CD4-positive, alpha-beta T cell treated with Interleukin-17A for 1 hour (primary cell): ENCODE data around the gene PREX1.
"Not testable (repeated sequence)": the region's sequence is repeated elsewhere in the genome, so short reads cannot be mapped to it uniquely, and the experiment has no call there.

Source experiments
- DNase-seq: peaks from one replicate; pipeline ENCODE4 v3.0.0-alpha.2; 2020

Gene PREX1

GRCh38 chr20:48614593-48615274 is 213.1 kb downstream of the PREX1 start:
- no peak for DNase-seq

DNA sequence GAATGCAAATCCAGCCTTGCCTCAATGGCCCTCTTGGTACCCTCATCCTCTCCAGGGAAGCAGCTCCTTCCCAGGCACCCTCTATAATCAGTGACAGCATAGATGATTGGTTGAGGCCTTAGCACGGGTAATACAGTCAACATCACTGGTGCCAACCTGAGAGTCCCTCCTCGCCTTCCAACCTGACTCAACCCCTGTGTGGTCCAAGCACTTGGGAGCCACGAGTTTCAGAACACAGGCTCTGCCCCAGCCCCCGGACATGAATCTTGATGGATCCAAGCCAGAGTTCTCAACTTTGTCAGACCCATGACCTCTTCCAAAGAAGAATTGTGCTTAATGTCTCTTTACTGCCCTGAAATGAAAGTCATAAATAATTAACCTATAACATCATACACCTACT is 213.9 kb downstream of the PREX1 start:
- DNase-seq, result no peak

DNA sequence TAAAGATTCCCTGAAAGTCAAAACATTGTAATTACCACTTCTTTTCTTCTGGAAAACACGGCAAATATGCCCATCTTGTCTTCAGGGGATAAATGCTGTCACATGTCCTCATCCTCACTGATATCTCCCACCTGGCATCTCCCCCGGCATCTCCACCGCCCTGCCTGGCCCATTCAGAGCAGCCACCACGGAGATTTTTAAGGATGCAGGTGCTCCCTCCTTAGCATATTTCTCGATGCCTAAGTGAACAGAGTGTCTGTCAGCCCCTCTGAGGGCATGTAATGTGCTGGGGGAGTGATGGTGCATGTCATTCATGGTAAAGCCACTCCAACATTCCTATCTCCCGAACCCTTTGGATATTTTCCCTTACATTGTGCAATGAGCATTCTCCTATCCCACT is 215.5 kb downstream of the PREX1 start:
- no peak for DNase-seq

DNA sequence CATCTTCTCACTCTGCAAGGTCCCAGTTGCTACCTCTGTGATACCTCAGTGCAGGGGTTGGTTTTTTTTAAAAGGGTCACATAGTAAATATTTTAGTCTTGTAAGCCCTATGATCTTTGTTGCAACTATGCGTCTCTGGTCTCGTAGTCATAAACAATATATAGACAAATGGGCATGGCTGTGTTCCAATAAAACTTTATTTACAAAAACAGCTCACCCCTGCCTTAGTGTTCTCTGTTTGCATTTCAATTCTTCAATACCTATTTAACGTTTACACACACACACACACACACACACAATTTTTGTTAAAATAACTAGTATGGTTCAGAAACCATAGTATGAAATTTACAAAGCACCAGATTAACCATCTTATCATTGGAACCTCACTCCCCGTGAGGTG is 216.8 kb downstream of the PREX1 start:
- no peak for DNase-seq

DNA sequence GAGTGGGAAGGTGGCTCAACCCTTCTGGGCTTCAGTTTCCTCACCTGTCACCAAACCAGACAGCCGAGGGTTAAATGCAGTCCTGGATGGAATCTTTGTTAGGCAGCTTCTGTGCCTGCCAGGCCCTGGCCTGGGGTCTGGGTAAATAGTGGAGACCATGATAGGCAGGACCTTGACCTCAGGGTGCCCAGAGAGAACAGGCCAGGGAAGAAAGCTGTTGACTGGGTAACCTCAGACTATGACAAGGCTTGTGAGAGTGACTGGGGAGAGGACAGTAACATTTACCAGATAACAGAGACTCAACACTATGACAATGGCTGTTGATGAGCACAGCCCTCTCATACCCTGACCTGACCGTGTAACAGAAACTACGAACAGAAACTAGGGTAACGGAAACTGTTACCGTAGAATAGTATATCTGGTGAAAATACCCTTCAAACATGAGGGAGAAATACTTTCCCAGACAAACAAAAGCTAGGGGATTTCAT is 218.3 kb downstream of the PREX1 start:
- no peak for DNase-seq

GRCh38 chr20:48608756-48609155 is 219.0 kb downstream of the PREX1 start:
- DNase-seq, result no peak

DNA sequence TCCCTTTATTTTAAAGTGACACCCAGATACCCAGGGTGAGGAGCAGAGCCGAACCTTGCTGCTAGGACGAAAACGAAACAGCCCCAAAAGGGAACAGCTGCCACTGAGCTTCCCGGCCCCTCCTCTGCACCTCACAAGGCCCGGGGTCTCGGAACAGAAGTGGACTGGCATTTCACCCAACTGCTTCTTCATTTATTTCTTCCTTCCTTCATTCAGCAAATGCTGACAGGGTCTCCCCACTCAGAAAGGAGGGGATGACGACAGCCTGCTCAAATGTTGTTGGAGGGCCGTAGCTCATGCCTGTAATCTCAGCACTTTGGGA is 220.3 kb downstream of the PREX1 start:
- no peak for DNase-seq

GRCh38 chr20:48606841-48607543 is 220.8 kb downstream of the PREX1 start:
- no peak for DNase-seq

GRCh38 chr20:48606172-48606840 is 221.5 kb downstream of the PREX1 start:
- DNase-seq, result no peak

- DNase-seq, result no peak
Observed at GRCh38 chr20:48605364-48606171, 222.2 kb downstream of the PREX1 start.

GRCh38 chr20:48604936-48605335 is 222.9 kb downstream of the PREX1 start:
- no peak for DNase-seq

GRCh38 chr20:48604426-48604825 is 223.4 kb downstream of the PREX1 start:
- no peak for DNase-seq

DNA sequence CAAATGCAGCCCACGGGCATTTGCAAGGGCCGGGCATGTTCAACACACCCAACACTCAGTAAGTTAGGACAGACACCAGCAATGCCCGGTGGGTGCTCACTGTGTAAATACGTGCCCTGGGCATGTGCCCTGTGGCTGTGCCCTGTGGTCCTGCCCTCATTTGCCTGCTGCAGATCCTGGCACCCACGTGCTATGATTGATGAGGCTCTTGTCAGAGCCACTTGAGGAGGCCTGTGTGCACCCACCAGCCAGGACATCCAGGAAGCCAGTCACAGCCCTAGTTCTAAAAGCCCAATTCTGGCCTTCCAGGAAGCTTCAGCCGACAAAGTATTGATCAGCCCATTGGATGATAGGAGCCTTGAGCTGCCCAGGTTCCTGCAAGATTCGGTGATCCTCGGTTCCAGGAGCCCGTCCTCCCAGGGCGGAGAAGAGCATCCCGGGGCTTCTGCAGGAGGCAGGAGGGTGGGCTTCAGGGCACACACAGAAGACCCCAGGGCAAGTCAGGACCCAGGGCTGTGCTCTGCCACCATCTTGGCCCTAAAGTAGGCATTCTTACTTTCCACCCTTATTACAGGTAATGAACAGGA is 223.9 kb downstream of the PREX1 start:
- no peak for DNase-seq

- DNase-seq, result no peak
Observed at GRCh38 chr20:48603116-48603818, 224.5 kb downstream of the PREX1 start.

DNA sequence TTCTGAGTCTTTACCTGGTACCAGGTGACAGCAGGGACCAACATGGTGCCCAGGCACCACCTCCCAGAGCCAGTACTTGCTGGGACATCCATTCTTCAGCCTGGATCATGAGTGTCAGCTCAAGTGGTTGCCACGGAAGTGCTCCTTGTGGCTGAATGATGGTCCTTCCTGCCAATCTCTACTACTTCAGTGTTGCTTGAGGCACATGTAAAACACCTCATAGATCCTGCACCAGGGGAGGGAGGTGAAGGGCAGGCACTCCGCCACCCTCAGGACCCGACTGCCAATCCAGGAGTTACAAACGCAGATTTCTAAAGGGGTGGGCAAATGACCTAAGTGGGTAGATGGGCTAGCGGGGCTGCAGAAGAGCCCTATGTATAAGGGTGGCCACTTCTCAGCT is 226.0 kb downstream of the PREX1 start:
- no peak for DNase-seq

GRCh38 chr20:48600470-48600945 is 227.3 kb downstream of the PREX1 start:
- DNase-seq, result no peak

- no peak for DNase-seq
Observed at GRCh38 chr20:48599748-48600469, 227.9 kb downstream of the PREX1 start.

DNA sequence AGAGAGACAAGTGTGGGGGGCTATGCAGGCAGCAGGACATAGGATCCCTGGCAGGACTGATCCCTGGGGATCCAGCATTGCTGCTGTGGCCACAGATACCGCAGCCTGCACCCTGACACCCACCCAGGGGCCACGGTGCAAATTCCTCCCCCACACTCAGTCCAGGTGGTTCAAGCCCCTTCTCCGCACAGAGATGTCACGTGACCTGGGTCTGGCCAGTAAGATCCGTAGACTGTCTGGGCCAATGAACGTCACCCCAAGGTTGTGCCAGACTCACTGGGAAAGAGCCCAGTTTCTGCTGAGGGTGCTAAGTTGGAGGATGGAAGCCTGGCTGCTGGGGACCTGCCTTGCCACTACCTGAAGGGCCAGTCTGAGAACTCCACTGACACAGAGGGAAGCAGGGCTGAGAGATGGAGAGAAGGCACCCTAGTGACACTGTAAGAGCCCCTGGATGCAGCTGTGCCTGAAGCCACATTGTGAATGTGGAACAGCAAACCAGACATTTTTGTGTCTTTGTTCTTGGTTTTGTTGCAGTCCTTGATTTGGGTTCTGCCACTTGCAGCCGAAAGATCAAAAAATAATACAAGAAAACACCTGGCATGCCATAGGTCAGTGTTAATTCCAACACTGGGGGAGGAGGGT is 228.6 kb downstream of the PREX1 start:
- no peak for DNase-seq

GRCh38 chr20:48598303-48598941 is 229.4 kb downstream of the PREX1 start:
- DNase-seq, result not testable (repeated sequence)
